HG03439 (cell line): ENCODE results near the gene ELK3.

Experiments used
- ATAC-seq: cut with Tn5 transposase; IDR thresholded peaks from one replicate; pipeline ENCODE4 v1.9.1; 2021; ENCODE audit warnings: mild to moderate bottlenecking, moderate library complexity; ENCODE audit not compliant: unreplicated experiment

ELK3 gene

GRCh38 chr12:96211988-96212387, 17.8 kb downstream of the ELK3 start:
- no peak for ATAC-seq

- no peak for ATAC-seq
Measured at GRCh38 chr12:96212456-96213375, 18.5 kb downstream of the ELK3 start.

GRCh38 chr12:96213869-96214268, 19.7 kb downstream of the ELK3 start:
- ATAC-seq: no peak

- ATAC-seq: no peak
Measured at GRCh38 chr12:96215919-96216273, 21.7 kb downstream of the ELK3 start.

GRCh38 chr12:96218989-96219678, 25.0 kb downstream of the ELK3 start:
- ATAC-seq: no peak

GRCh38 chr12:96219700-96220206, 25.6 kb downstream of the ELK3 start:
- no peak for ATAC-seq

- no peak for ATAC-seq
Measured at GRCh38 chr12:96220902-96221301, 26.7 kb downstream of the ELK3 start.

GRCh38 chr12:96221391-96221790, 27.2 kb downstream of the ELK3 start:
- ATAC-seq: no peak

- ATAC-seq: no peak
Measured at GRCh38 chr12:96223411-96224218, 29.4 kb downstream of the ELK3 start.

- ATAC-seq: no peak
Measured at GRCh38 chr12:96224219-96224615, 30.0 kb downstream of the ELK3 start.

- no peak for ATAC-seq
Measured at GRCh38 chr12:96225044-96225855, 31.1 kb downstream of the ELK3 start.

- ATAC-seq: no peak
Measured at GRCh38 chr12:96225994-96226399, 31.8 kb downstream of the ELK3 start.

- ATAC-seq: no peak
Measured at GRCh38 chr12:96226401-96226800, 32.2 kb downstream of the ELK3 start.

GRCh38 chr12:96226801-96227348, 32.7 kb downstream of the ELK3 start:
- no peak for ATAC-seq

- no peak for ATAC-seq
Measured at GRCh38 chr12:96227365-96228106, 33.4 kb downstream of the ELK3 start.

GRCh38 chr12:96228566-96229248, 34.5 kb downstream of the ELK3 start:
- ATAC-seq: no peak

- no peak for ATAC-seq
Measured at GRCh38 chr12:96230646-96231045, 36.5 kb downstream of the ELK3 start.

- no peak for ATAC-seq
Measured at GRCh38 chr12:96233168-96233567, 39.0 kb downstream of the ELK3 start.

GRCh38 chr12:96233939-96234461, 39.8 kb downstream of the ELK3 start:
- ATAC-seq: no peak
